HG02610 (cell line): ENCODE measurements around the gene ZNF14.
"Not testable (repeated sequence)": the region's sequence is repeated elsewhere in the genome, so short reads cannot be mapped to it uniquely, and the experiment has no call there.

ENCODE experiments used
- ATAC-seq: cut with Tn5 transposase; IDR thresholded peaks from one replicate; pipeline ENCODE4 v1.9.1; 2021; ENCODE audit warnings: mild to moderate bottlenecking, moderate library complexity; ENCODE audit not compliant: unreplicated experiment

ZNF14 gene

GRCh38 chr19:19747357-19748220 lies 14.7 kb upstream of the ZNF14 start:
- ATAC-seq = no peak

GRCh38 chr19:19746286-19747213 lies 13.6 kb upstream of the ZNF14 start:
- no peak for ATAC-seq

GRCh38 chr19:19745496-19746285 lies 12.8 kb upstream of the ZNF14 start:
- ATAC-seq = no peak

DNA sequence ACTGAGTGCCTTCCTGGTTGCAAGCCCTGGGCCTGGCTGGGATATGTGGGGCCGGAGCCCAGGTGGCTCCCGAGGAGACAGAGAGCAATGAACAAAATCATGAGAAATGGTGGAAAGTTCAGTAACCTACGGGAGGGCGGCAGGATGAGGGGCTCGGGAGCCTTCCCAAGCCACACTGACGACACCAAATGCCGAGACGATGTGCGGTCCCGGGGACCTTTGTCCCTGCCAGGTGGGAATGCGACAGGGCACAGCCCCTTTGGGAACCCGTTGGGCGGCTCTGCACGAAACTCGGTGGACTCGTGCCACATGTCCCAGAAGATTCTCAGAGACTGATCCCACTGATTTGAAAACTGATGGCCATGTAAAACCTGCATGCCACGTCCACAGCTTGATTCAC lies 11.7 kb upstream of the ZNF14 start:
- ATAC-seq = no peak

DNA sequence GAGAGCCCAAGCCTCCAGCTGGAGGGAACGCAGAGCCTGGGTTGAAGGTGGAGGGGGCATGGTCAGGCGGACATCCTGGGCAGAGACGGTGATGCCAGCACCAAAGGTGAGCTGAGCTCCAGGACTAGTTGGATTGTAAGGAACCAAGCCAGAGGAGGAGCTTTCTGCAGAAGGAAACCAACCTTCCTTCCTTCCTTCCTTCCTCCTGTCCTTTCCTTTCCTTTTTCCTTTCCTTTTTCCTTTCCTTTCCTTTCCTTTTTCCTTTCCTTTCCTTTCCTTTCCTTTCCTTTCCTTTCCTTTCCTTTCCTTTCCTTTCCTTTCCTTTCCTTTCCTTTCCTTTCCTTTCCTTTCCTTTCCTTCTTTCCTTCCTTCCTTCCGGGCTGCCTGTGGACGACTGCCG lies 11.0 kb upstream of the ZNF14 start:
- not testable (repeated sequence) for ATAC-seq

DNA sequence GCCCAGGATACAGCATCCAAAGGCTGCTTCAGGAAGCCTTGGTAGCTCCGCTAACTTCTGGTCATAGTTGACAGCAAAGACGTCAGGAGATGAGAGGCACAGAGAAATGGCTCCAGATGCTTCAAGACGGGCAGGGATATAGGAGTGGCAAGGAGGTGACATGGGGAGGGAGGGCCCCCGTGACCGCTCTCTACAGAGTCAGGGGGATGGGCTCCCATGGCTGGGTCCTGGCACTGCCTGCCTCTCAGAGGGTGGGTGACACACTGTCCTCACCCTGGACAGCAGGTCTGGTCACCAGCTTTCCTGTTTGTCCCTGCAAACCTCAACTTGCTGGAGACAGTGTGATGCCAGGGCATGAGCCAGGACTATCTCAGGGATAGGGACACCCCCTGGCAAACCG lies 10.3 kb upstream of the ZNF14 start:
- no peak for ATAC-seq

DNA sequence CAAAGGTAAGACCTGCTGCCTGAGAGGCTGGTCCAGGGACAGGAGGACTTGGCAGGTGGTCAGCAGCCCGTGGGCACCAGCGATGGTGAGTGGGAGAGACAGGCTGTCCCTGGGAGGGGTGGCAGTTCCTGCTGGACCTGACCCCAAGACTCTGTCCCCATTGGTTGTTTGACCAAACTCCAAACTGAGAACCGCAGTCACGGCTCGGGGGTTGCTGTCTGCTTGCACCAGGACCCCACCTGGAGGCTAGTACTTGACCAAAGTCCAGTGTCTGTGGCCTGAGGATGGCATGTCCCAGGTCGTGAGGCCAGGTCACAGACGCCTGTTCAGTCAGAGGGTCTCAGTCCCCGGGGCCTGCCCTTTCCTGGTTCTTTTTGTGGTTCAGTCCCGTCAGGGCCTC lies 9.9 kb upstream of the ZNF14 start:
- no peak for ATAC-seq

GRCh38 chr19:19741184-19741583 lies 8.3 kb upstream of the ZNF14 start:
- no peak for ATAC-seq

DNA sequence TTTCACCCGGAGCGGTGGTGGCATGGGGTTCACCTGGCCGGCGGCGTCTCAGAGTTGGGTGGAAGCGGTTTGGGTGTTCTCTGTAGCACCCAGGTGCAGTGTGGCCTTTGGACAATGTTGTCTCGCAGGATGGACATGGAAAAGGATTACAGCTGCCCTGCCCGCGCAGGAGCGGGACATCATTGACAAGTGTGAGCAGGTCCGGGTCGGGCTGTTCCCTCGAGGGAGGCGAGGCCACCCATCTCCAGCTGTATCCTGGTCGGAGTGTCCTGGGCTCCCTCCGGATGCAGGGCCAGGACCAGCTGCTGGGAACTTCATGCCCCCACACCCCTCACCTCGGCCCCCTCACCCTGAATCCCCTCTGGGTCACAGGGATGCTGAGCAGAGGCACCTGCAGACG lies 7.8 kb upstream of the ZNF14 start:
- ATAC-seq = no peak

DNA sequence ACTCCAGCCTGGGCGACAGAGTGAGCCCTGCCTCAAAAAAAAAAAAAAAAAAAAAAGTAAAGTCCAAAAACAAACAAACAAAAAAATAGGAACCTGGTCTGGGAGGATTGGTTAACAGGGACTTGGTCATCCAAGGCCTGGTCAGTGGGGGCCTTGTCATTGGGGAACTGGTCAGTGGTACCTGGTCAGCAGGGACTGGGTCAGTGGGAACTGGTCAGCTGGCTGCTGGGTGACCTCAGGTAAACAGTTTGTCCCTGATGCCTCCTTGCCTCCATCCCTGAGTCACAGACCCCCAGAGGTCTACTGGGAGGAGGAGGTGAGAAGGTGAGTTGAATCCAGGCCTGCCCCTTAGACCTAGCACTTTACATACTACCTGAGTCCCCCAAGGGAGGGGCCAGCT lies 5.7 kb upstream of the ZNF14 start:
- ATAC-seq = no peak

DNA sequence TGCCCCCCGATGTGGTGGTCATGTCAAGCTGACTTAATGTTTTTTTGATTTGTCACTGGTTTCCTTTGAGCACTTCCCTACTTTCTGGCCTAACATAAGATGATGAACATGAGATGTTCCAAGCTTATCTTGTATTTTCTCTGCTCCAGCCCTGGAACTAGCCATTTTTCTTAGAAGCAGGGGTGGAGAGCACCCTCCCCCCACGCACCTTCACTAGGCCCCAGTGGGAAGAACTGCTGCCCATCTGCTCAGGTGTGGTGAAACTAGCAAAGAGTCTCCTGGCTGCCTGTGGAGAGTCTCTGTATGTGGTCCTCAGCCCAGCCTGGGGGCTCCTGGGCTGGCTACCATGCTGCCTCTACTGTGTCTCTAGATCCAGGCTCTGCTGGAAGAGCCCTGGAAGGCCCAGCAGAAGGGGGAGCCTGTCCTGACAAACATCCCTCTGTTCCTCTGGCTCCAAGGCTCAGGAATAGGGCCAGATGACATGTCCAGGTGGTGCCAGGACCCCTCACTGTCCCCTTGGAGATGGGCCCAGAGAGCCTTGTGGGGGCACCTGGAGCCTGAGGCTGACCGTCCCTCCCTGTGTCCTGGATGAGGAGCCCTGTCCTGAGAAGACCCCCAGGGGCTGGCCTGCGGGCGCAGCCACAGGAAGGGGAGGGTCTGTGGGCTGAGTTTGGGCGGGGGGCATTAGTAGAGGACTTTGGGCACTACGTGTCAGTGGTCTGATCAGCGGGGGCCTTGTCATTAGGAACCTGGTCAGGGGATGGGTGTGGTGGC lies 4.8 kb upstream of the ZNF14 start:
- no peak for ATAC-seq

DNA sequence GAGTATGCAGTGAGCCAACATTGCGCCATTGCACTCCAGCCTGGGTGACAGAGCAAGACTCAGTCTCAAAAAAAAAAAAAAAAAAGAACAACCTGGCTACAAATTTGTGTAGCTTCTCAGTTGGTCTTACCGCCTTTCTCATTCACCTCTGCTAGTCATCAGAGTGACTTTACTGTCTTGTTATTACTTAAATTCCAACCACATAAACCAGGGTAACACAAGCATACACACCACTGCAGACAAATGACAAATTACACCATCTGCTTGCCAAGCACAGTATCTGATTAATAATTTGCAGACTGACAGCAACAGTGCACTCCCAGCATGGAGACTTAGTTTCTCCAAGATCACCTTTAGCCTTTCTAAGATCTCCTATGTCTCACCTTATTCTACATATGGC lies 11.0 kb downstream of the ZNF14 start:
- ATAC-seq = no peak

GRCh38 chr19:19719798-19720197 lies 13.1 kb downstream of the ZNF14 start:
- ATAC-seq = no peak

GRCh38 chr19:19711934-19712828 lies 20.7 kb downstream of the ZNF14 start:
- no peak for ATAC-seq

- no peak for ATAC-seq
Observed at GRCh38 chr19:19711306-19711933, 21.5 kb downstream of the ZNF14 start.

- ATAC-seq = no peak
Observed at GRCh38 chr19:19710506-19710905, 22.4 kb downstream of the ZNF14 start.

GRCh38 chr19:19704836-19705235 lies 28.1 kb downstream of the ZNF14 start:
- ATAC-seq = no peak

DNA sequence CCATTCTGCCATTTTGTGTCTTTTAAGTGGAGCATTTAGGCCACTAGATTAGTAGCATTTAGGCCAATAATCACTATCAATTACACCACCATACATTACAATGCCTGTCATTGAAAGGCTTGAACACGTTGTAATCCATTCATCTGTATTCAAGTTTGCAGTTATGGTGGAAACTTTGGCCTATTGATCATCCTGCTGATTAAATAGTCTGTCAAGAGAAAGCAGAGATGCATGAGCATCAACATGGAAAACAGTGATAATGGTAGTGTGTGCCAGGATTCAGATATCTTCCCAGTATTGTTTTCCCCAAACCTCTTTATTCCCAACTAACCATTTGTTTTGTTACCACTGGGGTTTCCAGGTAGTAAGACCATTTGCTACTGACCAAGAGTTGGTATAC lies 32.4 kb downstream of the ZNF14 start:
- ATAC-seq = not testable (repeated sequence)

- ATAC-seq = no peak
Observed at GRCh38 chr19:19697589-19697988, 35.3 kb downstream of the ZNF14 start.
